ENCODE results near the gene KIAA1958.

Gene KIAA1958

DNA sequence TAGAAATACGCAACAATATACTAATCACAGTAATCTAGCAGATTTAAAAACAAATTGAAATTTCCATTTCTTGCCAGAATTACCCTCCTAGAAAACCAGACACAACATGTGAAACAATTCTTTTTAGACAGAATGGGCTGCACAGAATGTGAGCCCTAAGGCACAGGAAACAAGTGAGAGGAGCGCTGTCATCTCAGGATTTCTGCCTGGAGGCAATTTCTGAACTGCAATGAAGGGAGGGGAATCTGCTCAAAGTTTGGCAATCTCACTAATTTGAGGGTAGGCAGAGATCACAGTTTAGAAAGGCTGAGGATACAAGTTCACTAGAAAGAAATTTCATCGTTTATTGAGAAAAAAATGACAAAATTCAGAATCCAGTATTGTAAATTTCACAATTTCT is 161.0 kb downstream of the KIAA1958 start:
- Histone ChIP-seq H3K27ac (no peak overlapping the region), H3K27me3 (replicated peaks) (no peaks in the 10 kb centered on the region), H3K36me3 (replicated peaks) (no peaks in the 10 kb centered on the region), H3K4me3 (ENCODE audit: low read depth, low read length) (no peak overlapping the region)
- DNase-seq = no peak
- TF ChIP-seq, protein P1, sequence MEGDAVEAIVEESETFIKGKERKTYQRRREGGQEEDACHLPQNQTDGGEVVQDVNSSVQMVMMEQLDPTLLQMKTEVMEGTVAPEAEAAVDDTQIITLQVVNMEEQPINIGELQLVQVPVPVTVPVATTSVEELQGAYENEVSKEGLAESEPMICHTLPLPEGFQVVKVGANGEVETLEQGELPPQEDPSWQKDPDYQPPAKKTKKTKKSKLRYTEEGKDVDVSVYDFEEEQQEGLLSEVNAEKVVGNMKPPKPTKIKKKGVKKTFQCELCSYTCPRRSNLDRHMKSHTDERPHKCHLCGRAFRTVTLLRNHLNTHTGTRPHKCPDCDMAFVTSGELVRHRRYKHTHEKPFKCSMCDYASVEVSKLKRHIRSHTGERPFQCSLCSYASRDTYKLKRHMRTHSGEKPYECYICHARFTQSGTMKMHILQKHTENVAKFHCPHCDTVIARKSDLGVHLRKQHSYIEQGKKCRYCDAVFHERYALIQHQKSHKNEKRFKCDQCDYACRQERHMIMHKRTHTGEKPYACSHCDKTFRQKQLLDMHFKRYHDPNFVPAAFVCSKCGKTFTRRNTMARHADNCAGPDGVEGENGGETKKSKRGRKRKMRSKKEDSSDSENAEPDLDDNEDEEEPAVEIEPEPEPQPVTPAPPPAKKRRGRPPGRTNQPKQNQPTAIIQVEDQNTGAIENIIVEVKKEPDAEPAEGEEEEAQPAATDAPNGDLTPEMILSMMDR (IDR thresholded peaks at IDR 0.05; ENCODE audit: low read depth, low read length, missing control alignments) = no peak
- in situ Hi-C loops (cut with HindIII; ENCODE audit: low pct_ligation_motif_present, low sequenced_read_pairs) = no loop called here

DNA sequence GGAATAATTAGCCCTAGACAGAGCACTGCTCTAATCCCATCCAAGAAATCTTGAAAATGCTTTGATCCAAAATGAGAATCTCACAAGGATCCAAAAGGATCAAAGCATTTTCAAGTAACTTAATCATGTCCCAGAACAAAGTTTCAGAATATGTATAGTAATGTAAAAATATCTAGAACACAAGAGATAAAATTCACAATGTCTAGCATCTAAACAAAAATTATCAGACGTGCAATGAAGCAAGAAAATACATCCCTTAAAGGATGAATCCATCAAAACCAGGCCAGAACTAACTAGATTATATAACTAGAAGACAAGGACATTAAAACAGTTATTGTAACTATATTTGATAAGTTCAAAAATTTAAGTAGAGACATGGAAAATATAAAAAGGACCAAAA is 162.0 kb downstream of the KIAA1958 start:
- Histone ChIP-seq H3K36me3 (replicated peaks) (no peaks in the 10 kb centered on the region), H3K4me3 (ENCODE audit: low read depth, low read length) (no peak overlapping the region), H3K27ac (no peak overlapping the region), H3K27me3 (replicated peaks) (no peaks in the 10 kb centered on the region)
- DNase-seq = no peak
- in situ Hi-C loops (cut with HindIII; ENCODE audit: low pct_ligation_motif_present, low sequenced_read_pairs) = no loop called here
- TF ChIP-seq, protein P1 (IDR thresholded peaks at IDR 0.05; ENCODE audit: low read depth, low read length, missing control alignments) = no peak

DNA sequence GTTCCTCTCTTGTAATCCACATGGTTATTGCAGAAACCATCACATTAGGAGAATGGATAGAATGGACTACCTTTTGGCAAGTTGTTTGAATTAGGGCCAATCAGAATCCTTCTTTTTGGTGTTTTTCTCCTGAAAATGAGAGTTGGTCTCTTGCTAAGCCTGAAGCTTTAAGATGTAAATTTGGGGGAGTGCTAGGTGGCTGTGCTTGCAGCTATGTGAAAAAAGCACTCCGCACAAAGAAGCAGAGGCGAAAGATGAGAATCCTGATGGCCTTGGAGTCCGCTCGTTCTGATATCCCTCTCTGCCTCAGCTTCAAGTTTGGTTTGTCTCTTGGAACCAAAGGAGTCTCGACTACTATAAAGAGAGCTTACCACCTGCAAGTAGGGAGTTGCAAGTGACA is 167.7 kb downstream of the KIAA1958 start:
- Histone ChIP-seq H3K27ac (no peak overlapping the region), H3K27me3 (replicated peaks) (no peaks in the 10 kb centered on the region), H3K4me3 (ENCODE audit: low read depth, low read length) (no peak overlapping the region), H3K36me3 (replicated peaks) (no peaks in the 10 kb centered on the region)
- in situ Hi-C loops (cut with HindIII; ENCODE audit: low pct_ligation_motif_present, low sequenced_read_pairs) = no loop called here
- TF ChIP-seq, protein P1 (IDR thresholded peaks at IDR 0.05; ENCODE audit: low read depth, low read length, missing control alignments) = no peak
- DNase-seq = no peak

DNA sequence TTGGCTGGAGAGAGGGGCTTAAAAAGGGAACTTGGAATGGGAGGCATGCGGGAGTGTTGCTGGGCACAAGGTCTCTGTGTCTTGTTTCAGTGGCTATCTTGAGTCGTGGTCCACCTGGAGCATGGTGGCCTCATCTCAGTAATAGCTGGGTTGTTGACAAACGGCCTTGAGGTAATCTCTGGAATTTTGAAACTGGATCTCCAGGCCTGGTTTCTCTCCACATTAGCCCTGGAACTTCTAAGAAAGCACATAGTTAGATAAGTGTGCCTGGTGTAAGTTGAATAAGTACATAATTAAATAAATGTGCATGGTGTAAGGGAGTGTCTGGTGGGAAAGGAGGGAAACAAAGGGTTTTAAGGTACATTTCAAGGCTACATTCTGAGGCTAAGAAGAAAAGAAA is 169.0 kb downstream of the KIAA1958 start:
- Histone ChIP-seq H3K27me3 (replicated peaks) (no peaks in the 10 kb centered on the region), H3K36me3 (replicated peaks) (no peaks in the 10 kb centered on the region), H3K27ac (no peak overlapping the region), H3K4me3 (ENCODE audit: low read depth, low read length) (no peak overlapping the region)
- in situ Hi-C loops (cut with HindIII; ENCODE audit: low pct_ligation_motif_present, low sequenced_read_pairs) = no loop called here
- TF ChIP-seq, protein P1 (IDR thresholded peaks at IDR 0.05; ENCODE audit: low read depth, low read length, missing control alignments) = no peak
- DNase-seq = no peak

DNA sequence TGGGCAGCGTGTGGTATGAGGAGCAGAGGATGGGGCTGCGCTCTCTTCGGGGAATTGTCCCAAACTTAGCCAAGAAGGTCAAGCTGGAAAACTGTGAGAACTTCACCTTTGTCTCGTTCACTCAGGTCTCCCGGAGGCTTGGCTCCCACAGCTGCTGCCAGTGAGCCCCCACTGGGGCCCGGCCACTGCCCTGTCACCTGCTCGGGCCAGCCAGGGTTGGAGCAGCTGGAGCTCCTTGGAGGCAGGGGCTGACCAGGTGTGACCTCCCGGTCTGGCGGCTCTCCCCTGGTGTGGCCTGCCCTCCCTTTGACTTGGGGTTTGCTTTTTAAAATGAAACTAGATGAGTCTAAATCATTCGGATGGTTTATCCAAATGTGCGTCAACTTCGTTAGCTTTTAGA is 173.3 kb downstream of the KIAA1958 start:
- DNase-seq = no peak

DNA sequence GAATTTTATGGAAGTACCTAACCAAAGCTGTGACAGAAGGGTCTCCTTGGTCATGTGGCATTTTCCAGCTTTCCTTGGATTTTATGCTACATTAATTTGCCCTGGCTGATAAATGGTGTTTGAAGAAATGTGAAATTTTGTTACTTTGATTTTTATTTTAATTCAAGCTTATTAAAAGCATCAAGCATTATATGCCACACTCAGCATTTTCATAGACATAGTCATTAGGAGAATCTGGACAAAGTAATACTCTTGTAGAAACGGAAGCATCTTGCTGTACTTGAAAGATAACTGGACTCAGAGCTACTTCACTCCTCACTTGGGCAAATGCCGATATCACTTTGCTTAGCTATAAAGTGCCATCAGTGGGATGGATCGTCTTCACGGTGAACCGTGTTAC is 177.1 kb downstream of the KIAA1958 start:
- Histone ChIP-seq H3K4me3 (ENCODE audit: low read depth, low read length) (no peak overlapping the region), H3K27ac (no peak overlapping the region), H3K36me3 (replicated peaks) (no peaks in the 10 kb centered on the region), H3K27me3 (replicated peaks) (no peaks in the 10 kb centered on the region)
- no peak for DNase-seq
- TF ChIP-seq, protein P1 (IDR thresholded peaks at IDR 0.05; ENCODE audit: low read depth, low read length, missing control alignments) = no peak
- in situ Hi-C loops (cut with HindIII; ENCODE audit: low pct_ligation_motif_present, low sequenced_read_pairs) = no loop called here

More for the DNA sequence above, 173.3 kb downstream of the KIAA1958 start:
- TF ChIP-seq, protein P1 (IDR thresholded peaks at IDR 0.05; ENCODE audit: low read depth, low read length, missing control alignments) = no peak
- H3K27me3 ChIP-seq (replicated peaks) = no peaks in the 10 kb centered on the region
- no peak overlapping the region for H3K4me3 ChIP-seq (ENCODE audit: low read depth, low read length)
- in situ Hi-C loops (cut with HindIII; ENCODE audit: low pct_ligation_motif_present, low sequenced_read_pairs) = no loop called here
- no peaks in the 10 kb centered on the region for H3K36me3 ChIP-seq (replicated peaks)
- H3K27ac ChIP-seq = no peak overlapping the region

Data from brain microvascular endothelial cell (primary cell).